ENCODE data around the gene CDH22. TPM values are rescaled to one million over a fixed set of nuclear protein-coding genes. Genes with fewer than 3 reads are reported as not detected.

The CDH22 gene
- total and polyA plus RNA-seq, 2 donors (not counting 1 experiment from before 2014, with no cell fraction given) = not detected

GRCh38 chr20:46190478-46191167, 117.7 kb downstream of the CDH22 start:
- Mint-ChIP-seq H3K9me3 (ENCODE audit: insufficient read depth) (no peaks in the 10 kb centered on the region), H3K4me1 (no peaks in the 10 kb centered on the region), H3K27ac (no peak overlapping the region), H3K27me3 (peaks cover 21% of the 10 kb centered on the region), H3K4me3 (no peak overlapping the region)
- no peak overlapping the region for H3K9ac ChIP-seq (ENCODE audit: low read length)
- no peak overlapping the region for H3K4me3 ChIP-seq (ENCODE audit: control extremely low read depth in 1 of 5, extremely low read depth in 1 of 5, insufficient read depth in 1 of 5, low read depth in 2 of 5, low read length in 4 of 5)
- TF ChIP-seq, protein P1, sequence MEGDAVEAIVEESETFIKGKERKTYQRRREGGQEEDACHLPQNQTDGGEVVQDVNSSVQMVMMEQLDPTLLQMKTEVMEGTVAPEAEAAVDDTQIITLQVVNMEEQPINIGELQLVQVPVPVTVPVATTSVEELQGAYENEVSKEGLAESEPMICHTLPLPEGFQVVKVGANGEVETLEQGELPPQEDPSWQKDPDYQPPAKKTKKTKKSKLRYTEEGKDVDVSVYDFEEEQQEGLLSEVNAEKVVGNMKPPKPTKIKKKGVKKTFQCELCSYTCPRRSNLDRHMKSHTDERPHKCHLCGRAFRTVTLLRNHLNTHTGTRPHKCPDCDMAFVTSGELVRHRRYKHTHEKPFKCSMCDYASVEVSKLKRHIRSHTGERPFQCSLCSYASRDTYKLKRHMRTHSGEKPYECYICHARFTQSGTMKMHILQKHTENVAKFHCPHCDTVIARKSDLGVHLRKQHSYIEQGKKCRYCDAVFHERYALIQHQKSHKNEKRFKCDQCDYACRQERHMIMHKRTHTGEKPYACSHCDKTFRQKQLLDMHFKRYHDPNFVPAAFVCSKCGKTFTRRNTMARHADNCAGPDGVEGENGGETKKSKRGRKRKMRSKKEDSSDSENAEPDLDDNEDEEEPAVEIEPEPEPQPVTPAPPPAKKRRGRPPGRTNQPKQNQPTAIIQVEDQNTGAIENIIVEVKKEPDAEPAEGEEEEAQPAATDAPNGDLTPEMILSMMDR (IDR thresholded peaks at IDR 0.05) = no peak
- no peak for TF ChIP-seq EZH2 (IDR thresholded peaks at IDR 0.05; ENCODE audit: borderline replicate concordance, insufficient read depth, low read depth, low read length, poor library complexity, severe bottlenecking)
- H3K27me3 ChIP-seq (replicated peaks in 1 of 4; ENCODE audit: control extremely low read depth in 1 of 4, control insufficient read depth in 3 of 4, insufficient read depth in 4 of 4, low read length in 3 of 4) = peaks cover 0 to 12% (median 3%) of the 10 kb centered on the region in 4 experiments
- no peak for ATAC-seq (ENCODE audit: low read depth)
- intact Hi-C loops (cut with micrococcal nuclease) = no loop called here
- no peaks in the 10 kb centered on the region for H3K79me2 ChIP-seq (ENCODE audit: control insufficient read depth, insufficient read depth, low read length)
- no peak for DNase-seq
- H3K36me3 ChIP-seq (replicated peaks in 1 of 2; ENCODE audit: control extremely low read depth in 1 of 2, control insufficient read depth in 1 of 2, extremely low read depth in 1 of 2, insufficient read depth in 2 of 2, low read length in 1 of 2) = no peaks in the 10 kb centered on the region
- no peaks in the 10 kb centered on the region for H3K4me1 ChIP-seq (ENCODE audit: control insufficient read depth in 2 of 2, insufficient read depth in 2 of 2, low read length in 2 of 2)
- no peak overlapping the region for H3K4me2 ChIP-seq (replicated peaks; ENCODE audit: low read depth, low read length, poor library complexity, severe bottlenecking)
- CTCF ChIA-PET = no interaction called here
- no peak overlapping the region for H3K27ac ChIP-seq (ENCODE audit: low read length in 2 of 2)
- no peaks in the 10 kb centered on the region for H4K20me1 ChIP-seq (ENCODE audit: control insufficient read depth, insufficient read depth, low read length, poor library complexity, severe bottlenecking)
- 52% methylated on average over 3 of the region's 9 CpGs for WGBS (ENCODE audit: insufficient coverage)
- H3K9me3 ChIP-seq (ENCODE audit: control extremely low read depth in 1 of 3, control insufficient read depth in 2 of 3, insufficient read depth in 1 of 3, low read length in 2 of 3) = peaks cover 0 to 7% (median 0%) of the 10 kb centered on the region in 3 donors
- POLR2A ChIA-PET = no interaction called here
- H2AFZ ChIP-seq (ENCODE audit: insufficient read depth, low read depth, low read length, poor library complexity, severe bottlenecking) = no peak overlapping the region

DNA sequence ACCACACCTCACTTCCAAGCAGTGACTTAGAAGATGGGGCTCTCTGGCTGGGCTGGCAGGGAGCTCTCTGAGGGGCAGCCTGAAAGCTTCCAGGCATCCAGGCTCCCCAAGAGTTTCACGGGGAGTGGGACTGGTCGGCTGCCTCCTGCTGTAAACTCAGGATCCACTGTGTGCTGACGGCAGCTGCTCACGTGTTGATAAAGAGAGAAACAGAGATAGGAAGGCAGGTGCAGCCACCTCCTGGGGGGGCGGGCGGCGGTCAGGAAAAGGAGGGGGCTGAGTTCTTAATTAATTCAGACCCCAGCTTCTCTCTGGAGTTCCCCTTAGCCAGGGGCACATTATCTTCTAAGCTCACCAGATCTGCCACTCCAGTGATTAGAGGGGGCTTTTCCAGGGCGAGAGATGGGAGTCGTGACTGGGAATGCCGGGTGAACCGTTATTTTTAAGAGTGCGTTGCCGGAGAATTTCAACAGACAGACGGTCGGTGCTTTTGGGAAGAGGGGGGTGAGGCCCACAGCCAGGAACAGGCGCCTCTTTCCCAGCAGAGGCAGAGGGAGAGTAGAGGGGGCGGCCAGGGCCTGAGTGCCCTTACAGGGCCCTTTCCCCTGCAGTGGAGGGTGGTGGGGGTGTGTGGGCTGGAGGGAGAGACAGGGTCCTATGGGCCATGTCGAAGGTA, 119.3 kb downstream of the CDH22 start:
- no peaks in the 10 kb centered on the region for H3K4me1 ChIP-seq (ENCODE audit: control insufficient read depth in 2 of 2, insufficient read depth in 2 of 2, low read length in 2 of 2)
- no peak overlapping the region for H3K9ac ChIP-seq (ENCODE audit: low read length)
- no peaks in the 10 kb centered on the region for H3K79me2 ChIP-seq (ENCODE audit: control insufficient read depth, insufficient read depth, low read length)
- H3K4me3 Mint-ChIP-seq = no peak overlapping the region
- intact Hi-C loops (cut with micrococcal nuclease) = no loop called here
- no peaks in the 10 kb centered on the region for H3K36me3 ChIP-seq (replicated peaks in 1 of 2; ENCODE audit: control extremely low read depth in 1 of 2, control insufficient read depth in 1 of 2, extremely low read depth in 1 of 2, insufficient read depth in 2 of 2, low read length in 1 of 2)
- no peak overlapping the region for H3K4me2 ChIP-seq (replicated peaks; ENCODE audit: low read depth, low read length, poor library complexity, severe bottlenecking)
- no peak overlapping the region for H3K4me3 ChIP-seq (ENCODE audit: control extremely low read depth in 1 of 5, extremely low read depth in 1 of 5, insufficient read depth in 1 of 5, low read depth in 2 of 5, low read length in 4 of 5)
- peaks cover 0 to 12% (median 3%) of the 10 kb centered on the region in 4 experiments for H3K27me3 ChIP-seq (replicated peaks in 1 of 4; ENCODE audit: control extremely low read depth in 1 of 4, control insufficient read depth in 3 of 4, insufficient read depth in 4 of 4, low read length in 3 of 4)
- peaks cover 0 to 7% (median 0%) of the 10 kb centered on the region in 3 donors for H3K9me3 ChIP-seq (ENCODE audit: control extremely low read depth in 1 of 3, control insufficient read depth in 2 of 3, insufficient read depth in 1 of 3, low read length in 2 of 3)
- H3K9me3 Mint-ChIP-seq (ENCODE audit: insufficient read depth) = no peaks in the 10 kb centered on the region
- no peak overlapping the region for H3K27ac ChIP-seq (ENCODE audit: low read length in 2 of 2)
- CTCF ChIA-PET = no interaction called here
- DNase-seq (no peak), ATAC-seq (ENCODE audit: low read depth) (no peak)
- H4K20me1 ChIP-seq (ENCODE audit: control insufficient read depth, insufficient read depth, low read length, poor library complexity, severe bottlenecking) = no peaks in the 10 kb centered on the region
- POLR2A ChIA-PET = no interaction called here
- H2AFZ ChIP-seq (ENCODE audit: insufficient read depth, low read depth, low read length, poor library complexity, severe bottlenecking) = no peak overlapping the region
- 79% methylated on average over 13 of the region's 18 CpGs for WGBS (ENCODE audit: insufficient coverage)
- H3K4me1 Mint-ChIP-seq = no peaks in the 10 kb centered on the region
- TF ChIP-seq EZH2 (IDR thresholded peaks at IDR 0.05; ENCODE audit: borderline replicate concordance, insufficient read depth, low read depth, low read length, poor library complexity, severe bottlenecking) = no peak
- TF ChIP-seq, protein P1 (IDR thresholded peaks at IDR 0.05) = no peak
- H3K27ac Mint-ChIP-seq = no peak overlapping the region
- H3K27me3 Mint-ChIP-seq = peaks cover 23% of the 10 kb centered on the region
